GM18519 (cell line): ENCODE data around the gene SIX4.
"Not testable (repeated sequence)": the region's sequence is repeated elsewhere in the genome, so short reads cannot be mapped to it uniquely, and the experiment has no call there.

Source experiments
- ATAC-seq: cut with Tn5 transposase; IDR thresholded peaks from one replicate; pipeline ENCODE4 v1.9.1; 2021; ENCODE audit warnings: mild to moderate bottlenecking, moderate library complexity; ENCODE audit not compliant: unreplicated experiment, low FRiP score

Gene SIX4

DNA sequence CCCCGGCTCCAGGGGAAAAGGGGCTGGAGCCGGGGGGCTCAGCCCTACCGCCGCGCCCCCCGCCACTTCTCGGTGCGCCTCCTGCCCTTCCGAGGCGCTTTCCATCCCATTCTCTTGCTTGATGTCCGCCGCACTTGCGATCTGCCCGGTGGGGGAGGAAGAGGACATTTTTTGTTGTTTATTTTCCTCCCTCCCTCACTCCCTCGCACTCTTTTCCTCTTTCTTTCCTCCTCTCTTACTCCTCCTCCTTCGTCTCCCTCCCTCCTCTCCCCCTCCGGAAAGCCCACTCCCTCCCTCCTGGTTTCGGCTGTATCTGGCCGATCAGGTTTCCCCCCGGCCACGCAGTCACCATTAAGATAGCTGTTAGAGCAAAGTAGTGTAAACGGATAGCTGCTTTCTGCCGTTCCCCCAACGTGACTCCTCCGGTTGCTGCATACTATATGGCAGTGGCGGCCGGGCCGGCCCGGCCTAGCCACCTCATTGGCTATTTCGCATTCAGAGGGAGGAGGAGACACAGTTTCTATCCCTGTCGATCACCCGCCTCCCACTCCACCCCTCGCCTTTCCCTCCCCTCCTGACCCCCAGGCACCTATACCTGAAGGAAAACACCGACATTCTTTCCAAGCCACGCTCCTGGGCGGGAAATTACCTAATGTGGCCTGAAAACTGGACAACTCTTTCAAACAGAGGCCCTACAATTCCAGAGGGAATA, at the start of gene SIX4:
Gene SIX4, minus strand, starts transcription at position 445 of the 712 bp plus-strand sequence. Its CDS starts 277 bp downstream, at position 168.
- ATAC-seq = no peak

DNA sequence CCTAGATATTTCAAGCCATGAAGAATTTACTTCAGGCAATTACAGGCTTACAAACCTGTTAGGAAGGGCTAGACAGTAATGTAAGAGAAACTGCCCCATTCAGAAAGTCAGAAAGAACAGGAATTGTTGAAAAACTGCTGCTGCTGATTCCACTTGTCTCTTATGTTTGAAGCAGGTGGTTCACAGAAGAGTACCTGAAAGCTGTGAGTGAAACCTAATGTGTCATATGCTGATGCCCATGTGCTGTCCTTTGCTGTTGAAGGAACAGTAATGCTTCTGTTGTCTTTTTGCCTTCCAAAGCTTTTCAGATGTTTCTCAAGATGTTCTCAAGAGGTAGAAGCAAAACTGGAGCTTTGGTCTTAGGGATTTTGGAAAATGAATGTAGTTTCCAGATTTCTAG, 49.4 kb upstream of the SIX4 start:
- ATAC-seq = no peak

DNA sequence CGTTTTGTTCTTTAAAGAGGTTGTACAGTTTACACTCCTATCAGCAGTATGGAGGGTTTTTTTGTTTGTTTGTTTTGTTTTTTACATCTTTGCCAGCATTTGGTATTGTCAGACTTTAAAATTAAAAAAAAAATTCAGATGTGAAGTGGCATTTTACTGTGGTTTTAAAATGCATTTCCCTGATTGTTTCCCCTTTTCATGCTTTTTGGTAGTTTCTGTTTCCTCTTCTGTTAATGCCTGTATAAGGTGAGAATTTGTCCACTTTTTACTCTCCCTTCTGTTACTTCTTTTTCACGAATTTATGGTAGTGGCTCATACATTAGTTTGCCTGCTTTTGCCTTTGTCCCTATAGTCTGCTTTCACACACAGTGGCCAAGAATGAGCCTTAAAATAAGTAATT, 47.0 kb upstream of the SIX4 start:
- no peak for ATAC-seq

DNA sequence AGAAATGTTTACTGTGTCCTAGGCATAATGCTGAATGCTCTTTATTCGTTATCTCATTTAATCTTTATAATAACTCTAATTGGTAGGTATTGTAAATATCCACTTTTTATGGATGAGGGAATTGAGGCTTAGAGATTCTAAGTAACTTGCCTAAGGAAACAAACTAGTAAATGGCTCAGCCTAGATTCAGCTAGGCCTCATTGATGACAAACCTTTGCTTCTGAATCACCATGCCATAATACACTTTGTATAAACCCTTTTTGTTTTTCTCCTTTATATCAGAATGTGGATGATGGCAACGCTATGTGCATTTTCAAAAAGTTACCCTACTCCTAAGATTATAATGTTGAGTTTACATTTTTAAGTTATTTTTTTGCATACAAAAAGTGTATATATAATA, 44.5 kb upstream of the SIX4 start:
- no peak for ATAC-seq

DNA sequence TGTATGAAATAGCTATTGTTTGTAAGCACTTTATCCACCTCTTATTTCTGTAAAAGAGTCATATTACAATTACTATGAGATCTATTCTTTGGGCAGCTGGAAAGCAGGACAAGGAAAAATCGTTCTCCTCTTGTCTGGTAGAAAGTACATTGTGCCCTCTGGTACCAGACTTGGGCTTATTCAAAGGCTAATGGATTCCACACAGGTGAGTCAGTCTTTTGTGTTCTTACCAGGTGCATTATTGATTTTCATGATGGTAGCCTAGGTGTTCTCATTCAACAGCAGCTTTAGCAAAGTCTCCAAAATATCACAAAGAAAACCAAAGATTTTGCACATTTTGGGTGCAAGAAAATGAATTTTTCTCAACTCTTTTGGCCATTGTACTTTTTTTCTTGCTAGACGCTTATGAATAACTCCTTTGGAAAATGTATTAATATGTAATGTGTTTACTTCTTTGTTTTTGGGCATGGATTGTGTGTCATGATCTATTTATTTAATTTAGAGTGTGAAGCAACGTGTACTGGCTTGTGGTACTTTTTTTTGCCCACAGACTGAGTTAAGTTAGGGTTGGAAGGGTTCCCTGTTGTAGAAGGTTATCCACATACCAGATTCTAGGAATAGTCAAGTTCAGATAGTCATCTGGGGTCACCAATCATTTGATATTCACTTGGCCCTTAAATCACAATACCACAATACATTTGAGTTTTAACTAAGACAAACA, 36.7 kb upstream of the SIX4 start:
- ATAC-seq = no peak

DNA sequence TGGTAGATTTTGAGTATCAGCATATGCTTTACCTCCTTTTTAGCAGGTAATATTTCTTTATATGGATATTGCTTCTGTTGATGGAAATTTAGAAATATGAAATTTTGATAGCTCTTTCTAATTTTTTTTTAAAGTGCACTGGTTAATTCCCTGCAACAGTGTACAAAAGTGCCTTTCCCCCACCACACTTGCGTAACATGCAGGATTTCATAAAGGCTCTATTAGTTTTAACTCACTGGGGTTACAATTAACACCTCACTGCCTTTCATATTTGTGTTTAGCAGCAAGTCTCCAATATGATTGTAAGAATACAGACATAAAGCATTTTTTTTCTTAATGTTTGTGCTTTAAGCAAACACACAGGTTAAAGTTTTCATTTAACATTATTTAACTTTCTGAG, 36.1 kb upstream of the SIX4 start:
- no peak for ATAC-seq

DNA sequence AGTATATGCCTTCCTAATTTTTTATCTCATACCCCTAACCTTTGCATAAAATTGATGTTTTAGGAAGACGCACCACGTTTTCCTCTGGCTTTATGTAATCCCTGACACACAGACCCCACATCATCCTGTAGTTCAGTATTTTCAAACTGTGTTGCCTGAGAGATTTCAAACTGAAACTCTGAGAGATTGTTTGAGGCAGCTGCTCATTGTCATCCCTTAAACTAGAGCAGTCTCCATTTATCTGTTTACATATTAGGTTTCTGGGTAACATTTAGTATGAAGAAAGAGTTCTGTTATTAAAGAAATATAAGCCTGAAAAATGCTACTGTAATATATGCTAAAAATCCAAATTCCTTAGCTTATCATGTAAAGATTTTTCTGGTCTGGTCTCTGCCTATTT, 34.7 kb upstream of the SIX4 start:
- ATAC-seq = no peak

DNA sequence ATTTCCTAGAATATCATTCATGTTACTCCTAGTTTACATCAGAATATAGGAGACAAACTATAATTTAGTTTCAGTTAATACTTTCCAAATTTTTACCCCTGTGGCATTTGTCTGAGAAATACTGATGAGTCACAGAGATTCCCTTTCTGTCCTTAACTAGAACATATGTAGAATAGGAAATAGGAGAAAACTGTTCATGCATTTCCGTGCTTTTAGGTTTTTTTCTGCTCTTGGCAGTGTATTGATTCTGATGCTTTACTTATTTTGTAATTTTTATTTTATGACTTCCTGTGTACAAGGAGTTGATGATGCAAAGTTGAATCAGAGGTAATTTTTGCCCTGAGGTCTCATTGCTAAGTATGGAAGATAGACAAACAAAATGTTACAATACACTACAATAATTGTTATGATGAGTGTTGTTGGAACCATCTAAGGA, 33.4 kb upstream of the SIX4 start:
- ATAC-seq = no peak

DNA sequence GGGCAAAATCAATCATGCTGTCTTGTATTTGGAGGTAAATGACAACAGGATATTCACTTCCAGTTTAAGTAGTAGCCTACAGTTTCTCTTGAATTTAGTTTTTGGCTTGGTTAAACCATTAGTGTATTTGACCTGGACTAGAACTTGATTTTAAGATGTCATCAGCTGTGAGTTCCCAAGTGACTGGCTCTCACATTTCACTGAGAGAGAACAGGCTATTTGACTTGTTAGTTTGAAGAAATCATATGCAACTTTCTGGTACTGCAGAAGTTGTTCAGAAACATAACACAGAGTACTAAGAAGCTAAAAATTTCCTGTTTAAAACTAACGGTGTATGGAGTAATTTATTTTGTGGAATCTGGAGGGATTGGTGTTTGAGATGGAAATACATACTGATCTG, 32.7 kb upstream of the SIX4 start:
- no peak for ATAC-seq

DNA sequence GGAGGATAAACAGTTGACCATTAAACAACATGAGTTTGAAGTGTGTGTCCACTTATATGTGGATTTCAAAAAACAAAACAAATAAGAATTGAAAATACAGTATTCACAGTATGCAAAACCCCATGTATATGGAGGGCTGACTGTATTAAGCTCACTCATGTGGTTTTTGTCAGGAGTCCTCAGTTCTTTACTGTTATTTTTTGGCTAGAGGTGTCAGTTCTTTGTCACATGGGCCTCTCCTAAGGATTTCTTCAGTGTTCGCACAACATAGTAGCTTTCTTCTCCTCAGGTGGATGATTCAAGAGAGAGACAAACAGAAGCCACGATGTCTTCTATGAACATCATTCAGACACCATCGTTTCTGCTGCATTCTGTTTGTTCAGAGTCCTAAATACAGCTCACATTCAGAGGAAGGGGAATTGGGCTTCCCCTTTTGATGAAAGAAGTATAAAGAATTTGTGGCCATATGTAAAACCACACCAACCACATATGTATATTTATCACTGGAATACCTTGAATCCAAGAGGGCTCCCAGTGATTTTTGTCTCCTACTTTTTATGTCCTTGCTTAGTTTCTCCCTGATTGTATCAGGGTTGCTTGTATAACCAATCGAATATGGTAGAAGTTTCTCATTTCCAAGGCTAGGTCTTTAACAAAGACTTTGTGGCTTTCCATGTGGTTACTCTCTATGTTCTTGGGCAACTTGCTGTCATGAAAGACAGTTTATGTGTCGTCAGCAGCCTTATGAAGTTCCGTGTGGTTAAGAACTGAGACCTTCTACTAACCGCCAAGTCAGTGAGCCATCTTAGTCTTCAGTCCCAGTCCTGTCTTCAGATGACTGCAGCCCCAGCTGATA, 29.3 kb upstream of the SIX4 start:
- ATAC-seq = peak; percentile 98

DNA sequence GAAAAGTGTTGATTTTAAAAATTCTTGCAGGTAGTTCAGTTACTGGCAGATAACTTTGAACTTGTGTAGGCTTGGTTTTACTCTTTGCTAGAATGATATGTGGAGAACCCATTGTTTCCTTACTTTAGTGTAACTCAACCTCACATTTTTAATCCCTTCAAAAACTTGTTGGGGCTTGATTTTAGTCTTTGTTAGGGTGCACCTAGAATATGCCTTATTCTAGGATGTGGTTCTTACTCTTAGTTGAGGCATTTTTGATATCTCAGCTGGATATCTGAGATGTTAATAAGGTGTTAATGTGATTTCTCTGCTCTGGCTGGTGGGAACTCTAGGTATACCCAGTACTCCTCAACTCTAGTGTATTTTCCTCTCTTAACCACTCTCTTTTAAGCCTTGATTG, 20.4 kb upstream of the SIX4 start:
- ATAC-seq = no peak

DNA sequence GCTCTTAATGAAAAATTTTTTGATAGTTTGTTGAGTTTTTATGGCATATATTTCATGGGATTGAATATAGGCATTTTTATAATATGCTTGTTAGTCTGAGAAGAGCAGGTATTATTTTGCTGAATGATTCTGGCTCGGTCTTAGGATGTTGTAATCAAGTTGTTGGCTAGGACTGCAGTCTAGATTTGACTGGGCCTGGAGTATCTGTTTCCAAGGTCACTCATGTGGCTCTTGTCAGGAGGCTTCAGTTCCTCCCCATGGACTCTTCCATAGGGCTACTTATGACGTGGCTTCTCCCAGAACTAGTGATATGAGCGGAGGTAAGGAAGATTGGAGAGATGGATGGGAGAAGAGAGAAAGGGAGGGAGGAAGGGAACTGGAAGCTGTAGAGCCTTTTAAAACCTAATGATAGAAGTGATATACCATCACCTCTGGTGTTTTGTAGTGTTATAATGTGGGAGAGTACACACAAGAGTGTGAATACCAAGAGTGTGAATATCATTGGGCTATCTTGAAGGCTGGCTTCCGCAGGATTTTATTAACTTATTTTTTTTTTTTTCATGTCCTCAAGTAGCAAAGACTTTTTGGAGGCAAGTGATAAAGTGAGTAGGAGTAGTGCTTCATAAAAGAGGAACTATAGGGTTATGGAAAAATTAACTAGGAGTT, 14.8 kb upstream of the SIX4 start:
- ATAC-seq = no peak

DNA sequence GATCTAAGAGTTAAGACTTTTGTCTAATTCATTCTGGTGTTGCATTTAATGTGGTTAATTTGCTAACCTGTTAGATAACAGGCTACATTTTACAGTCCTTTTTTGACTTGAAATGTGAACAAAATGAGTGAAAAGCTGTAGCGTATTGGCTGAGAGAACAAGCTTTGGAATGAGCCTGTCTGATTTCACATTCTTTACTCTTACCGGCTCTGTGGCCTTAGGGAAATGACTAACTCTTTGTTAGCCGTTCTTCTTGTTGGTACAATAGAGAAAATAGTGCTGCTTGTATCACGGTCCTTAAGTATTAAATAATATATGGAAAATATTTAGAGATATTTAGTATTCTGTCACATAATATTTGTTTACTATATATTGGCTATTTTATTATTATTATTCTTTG, 12.3 kb upstream of the SIX4 start:
- ATAC-seq = no peak

DNA sequence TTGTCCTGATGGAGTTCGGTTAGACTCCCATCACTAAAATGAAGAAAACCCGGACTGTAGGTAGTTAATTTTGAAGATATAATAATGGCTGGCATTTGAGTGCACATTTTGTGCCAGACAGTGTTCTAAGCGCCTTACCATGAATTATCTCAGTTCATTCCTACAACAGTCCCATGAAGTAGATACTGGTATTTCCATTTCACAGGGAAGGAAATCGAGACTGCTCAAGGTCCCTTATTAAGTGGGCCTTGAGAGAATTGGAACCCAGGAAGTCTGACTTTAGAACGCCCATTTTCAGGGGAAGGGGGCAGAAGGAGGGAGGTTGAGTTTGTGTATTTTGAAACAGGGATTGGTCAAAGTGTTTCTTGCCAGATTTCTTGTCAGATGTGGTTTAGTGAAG, 11.3 kb upstream of the SIX4 start:
- no peak for ATAC-seq

DNA sequence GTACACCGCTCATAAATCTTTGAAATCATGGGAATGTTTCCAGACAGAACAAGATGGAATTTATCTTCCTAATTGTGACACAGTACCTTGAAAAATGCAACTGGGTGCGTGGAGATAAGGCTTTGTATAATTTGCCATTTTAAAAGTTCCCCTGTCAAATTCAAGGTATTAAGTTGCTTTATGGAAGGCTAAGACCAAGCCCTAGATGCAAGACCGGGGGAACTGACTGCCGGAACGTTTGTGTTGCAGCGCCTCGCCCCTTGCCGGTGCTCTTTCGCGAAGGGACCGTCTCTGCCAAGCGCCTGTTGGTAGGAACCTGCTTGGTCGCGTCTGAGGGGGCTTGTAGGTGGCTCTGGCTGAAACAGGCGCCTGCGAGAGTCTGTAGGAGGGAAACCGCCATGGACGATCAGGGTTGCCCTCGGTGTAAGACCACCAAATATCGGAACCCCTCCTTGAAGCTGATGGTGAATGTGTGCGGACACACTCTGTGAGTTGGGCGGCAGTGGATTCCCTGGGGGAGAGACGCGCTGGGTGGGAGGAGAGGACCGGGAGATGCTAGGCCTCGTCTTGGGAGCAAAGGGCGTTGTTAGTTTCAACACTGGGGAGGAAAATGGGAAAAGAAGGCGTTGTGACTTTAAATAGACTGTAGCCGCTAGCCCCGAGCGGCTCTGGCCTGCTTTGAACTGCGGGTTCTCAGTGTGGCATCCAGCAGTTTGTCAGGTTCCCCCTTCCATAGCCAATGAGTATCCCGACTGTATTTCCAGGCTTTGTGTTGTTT, 10.5 kb upstream of the SIX4 start, which contains the start of gene MNAT1:
Gene MNAT1, plus strand, starts transcription at position 297 of the 778 bp plus-strand sequence. Its CDS starts 102 bp downstream, at position 399.
- ATAC-seq = peak; percentile 91

DNA sequence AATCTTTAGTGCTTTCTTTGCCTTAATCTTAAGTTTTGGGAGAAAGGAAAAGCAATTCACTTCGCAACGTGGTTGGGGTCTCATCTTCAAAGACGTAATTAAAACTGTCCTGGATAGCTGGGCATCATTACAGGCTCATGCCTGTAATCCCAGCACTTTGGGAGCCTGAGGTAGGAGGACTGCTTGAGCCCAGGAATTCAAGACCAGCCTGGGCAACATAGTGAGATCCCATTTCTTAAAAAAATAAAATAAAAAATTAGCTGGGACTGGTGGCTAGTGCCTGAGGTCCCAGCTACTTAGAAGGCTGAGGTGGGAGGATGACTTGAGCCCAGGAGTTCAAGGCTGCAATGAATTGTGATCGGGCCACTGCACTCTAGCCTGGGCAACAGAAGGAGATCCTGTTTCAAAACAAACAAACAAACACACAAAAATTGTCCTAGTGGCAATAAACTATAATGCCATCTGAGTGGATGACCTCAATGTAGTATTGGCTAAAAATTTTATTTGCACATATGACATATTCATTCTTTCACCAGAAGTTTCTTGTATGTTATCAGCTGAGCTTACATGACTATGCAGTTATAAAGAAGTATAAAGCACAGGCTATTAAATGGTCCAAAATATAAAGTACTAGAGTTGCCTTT, 8.8 kb upstream of the SIX4 start:
- ATAC-seq = no peak

DNA sequence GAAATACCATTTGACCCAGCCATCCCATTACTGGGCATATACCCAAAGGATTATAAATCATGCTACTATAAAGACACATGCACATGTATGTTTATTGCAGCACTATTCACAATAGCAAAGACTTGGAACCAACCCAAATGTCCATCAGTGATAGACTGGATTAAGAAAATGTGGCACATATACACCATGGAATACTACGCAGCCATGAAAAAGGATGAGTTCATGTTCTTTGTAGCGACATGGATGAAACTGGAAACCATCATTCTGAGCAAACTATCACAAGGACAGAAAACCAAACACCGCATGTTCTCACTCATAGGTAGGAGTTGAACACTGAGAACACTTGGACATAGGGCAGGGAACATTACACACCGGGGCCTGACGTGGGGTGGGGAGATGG, 7.1 kb upstream of the SIX4 start:
- not testable (repeated sequence) for ATAC-seq

DNA sequence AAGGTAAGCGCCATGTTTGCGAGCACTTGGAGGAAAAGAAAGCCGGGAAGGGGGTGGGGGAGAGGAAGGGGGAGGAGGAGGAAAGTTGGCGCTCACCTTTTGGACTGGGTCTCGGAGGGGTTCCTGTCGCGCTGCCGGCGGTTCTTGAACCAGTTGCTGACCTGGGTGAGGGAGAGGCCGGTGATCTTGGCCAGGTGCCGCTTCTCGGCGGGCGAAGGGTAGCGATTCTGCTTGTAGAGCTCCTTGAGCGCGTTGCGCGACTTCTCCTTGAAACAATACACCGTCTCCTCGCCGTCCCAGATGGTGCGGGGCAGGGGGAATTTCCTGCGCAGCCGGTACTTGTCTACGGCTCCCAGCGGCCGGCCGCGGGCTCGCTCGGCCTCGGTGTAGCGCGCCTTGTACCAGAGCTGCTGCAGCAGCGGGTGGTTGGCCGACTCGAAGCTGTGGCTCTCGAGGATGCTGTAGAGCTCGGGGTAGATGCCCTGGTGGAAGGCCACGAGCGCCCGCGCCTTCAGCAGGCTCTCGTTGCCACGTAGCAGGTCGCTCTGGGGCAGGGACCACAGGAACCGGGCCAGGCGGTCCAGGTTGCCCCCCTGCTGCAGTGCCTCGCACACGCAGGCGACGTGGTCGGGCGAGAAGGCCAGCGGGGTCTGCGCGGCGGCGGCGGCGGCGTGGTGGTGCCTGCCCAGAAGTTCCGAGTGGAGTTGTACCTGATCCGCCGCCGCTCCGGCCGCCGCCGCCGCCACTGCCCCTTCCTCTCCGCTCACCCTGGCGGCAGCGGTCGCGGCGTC, 840 bp downstream of the SIX4 start:
- ATAC-seq = no peak
